GM12873 (cell line): ENCODE measurements around the gene TGFBR3L.

ENCODE experiments used
- TF ChIP-seq, protein P1 (sequence below): IDR thresholded peaks from 2 replicates; pipeline ENCODE4 v1.5.1; 2012; ENCODE audit warnings: low read depth, mild to moderate bottlenecking, moderate library complexity, low read length, control low read depth; ENCODE audit not compliant: insufficient read depth; ENCODE audit errors: missing control alignments

The TGFBR3L gene

GRCh38 chr19:7926021-7926726 lies 11.5 kb downstream of the TGFBR3L start, which contains the start of gene CTXN1:
Gene CTXN1 (minus strand): TSS chr19:7926135. CDS start chr19:7925538, 597 bp downstream.
- TF ChIP-seq, protein P1, sequence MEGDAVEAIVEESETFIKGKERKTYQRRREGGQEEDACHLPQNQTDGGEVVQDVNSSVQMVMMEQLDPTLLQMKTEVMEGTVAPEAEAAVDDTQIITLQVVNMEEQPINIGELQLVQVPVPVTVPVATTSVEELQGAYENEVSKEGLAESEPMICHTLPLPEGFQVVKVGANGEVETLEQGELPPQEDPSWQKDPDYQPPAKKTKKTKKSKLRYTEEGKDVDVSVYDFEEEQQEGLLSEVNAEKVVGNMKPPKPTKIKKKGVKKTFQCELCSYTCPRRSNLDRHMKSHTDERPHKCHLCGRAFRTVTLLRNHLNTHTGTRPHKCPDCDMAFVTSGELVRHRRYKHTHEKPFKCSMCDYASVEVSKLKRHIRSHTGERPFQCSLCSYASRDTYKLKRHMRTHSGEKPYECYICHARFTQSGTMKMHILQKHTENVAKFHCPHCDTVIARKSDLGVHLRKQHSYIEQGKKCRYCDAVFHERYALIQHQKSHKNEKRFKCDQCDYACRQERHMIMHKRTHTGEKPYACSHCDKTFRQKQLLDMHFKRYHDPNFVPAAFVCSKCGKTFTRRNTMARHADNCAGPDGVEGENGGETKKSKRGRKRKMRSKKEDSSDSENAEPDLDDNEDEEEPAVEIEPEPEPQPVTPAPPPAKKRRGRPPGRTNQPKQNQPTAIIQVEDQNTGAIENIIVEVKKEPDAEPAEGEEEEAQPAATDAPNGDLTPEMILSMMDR, result no peak

DNA sequence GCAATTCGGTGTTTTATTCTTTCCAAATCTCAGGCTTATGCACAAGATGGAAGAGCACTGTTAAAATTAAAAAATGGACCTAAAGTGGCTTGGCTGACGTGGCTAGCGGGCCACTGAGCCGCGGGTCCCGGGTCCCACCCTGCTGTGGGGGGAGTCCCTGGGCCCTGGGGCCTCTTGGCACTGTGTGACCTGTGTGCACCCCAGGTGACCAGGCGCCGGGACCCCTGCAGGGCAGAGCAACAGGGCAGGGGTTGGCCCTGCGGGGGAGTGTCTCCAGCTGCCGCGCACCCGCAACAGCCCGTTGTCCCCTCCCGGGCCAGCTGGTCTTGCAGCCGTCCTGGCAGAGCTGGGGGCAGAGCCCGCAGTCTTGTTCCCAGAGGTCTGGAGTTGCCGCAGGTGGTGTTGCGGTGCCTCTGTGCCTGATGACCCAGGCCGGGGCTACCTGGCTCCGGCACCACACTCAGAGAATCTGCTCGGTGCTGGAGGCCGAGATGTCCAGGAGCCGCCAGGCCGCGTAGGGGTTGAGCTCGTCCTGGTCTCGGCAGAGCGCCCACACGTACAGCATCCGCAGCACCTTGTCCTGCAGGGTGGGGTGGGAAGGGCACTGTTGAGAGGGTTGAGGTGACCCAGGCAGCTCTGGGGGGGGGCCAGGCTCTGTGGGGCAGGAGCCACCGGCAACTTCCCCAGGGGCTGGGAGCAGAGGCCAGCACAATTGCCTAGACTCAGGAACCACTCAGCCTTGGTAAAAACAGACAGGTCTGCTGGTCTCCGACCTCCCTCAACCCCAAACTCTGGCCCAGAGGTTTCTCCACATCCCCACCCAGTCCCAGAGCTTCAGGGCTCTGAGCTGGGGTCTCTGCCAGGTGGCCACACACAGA lies 12.3 kb downstream of the TGFBR3L start:
- TF ChIP-seq, protein P1, result no peak

DNA sequence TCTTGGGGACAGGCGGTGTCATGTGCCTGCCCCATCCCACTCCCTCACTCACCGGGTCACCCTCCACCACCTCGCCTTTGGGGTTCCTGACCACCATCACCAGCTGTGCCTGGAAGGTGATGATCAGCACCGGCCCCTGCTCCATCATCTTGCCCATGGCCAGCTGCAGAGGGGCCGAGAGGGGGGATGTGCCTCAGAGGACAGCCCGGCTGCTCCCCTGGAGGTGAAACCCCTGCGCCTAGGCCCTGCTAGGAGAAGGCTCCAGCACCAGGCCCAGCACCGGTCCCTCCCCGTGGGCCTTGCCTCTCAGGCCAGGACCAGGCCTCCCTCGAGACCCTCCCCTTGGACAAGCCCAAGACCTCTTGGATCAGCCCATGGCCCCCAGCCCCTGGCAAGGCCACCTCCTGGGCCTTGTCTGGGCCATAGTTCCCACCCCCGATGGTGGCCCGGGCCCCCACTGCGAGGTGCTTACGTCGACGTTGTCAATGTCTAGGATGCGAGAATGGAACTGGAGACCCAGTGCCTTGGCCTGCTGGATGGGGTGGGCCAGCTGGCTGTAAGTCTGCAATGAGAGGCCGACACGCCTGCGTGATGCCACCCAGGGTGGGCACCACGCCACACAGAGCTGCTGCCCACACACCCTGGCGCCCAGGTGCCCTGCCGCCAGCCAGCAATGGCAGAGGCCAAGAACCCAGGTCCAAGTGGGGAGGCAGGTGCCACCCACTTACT lies 13.1 kb downstream of the TGFBR3L start:
- TF ChIP-seq, protein P1, result no peak

DNA sequence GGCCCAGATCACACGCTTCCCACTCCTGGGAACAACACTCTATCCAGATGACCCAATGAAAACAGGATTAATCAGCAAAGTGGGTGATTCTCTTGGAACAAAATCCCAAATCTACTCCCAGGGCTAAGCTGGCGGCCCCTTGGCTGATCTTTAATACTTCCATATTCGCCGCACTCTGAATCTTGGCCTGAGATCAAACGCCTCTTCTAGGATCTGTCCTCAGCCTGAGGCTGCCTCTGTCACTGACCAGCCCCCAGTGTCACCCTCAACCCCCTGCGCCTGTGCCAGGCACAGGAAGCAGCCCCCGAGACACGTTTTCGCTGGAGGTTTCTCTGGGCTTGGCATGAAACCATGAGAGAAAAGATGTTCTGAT lies 13.7 kb downstream of the TGFBR3L start:
- TF ChIP-seq, protein P1, result no peak

- TF ChIP-seq, protein P1, result peak; percentile 68
Observed at GRCh38 chr19:7928741-7929701, 14.4 kb downstream of the TGFBR3L start.

DNA sequence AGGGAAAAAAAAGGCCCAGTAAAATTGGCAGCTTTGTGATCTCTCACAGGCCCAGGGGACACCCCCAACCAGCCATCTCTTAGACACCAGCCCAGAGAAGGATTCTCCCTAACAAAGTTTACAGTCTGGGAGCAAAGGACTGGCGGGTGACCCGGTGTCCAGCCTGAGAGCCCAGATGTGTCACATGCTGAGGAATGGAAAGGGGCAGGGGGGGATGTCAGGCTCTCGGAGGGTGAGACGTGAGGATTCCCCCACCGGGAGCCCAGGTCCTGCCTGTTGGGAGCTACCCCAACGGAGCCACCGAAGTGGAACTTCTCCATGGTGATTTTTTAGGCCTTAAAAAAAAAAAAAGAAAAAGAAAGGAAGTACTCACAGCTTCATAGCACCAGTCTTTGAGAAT lies 16.1 kb downstream of the TGFBR3L start:
- TF ChIP-seq, protein P1, result no peak
